Measurements from ENCODE around the gene ZFP92.

GRCh38 chrX:153457136-153457825 lies 46.0 kb downstream of the ZFP92 start:
- TF ChIP-seq YY1 (IDR thresholded peaks at IDR 0.05; ENCODE audit: insufficient read depth, insufficient read length) (no peak), ZNF274 (IDR thresholded peaks at IDR 0.05; ENCODE audit: low read depth, low read length) (no peak)

Data from NT2/D1 (cell line).